ENCODE data around the gene KMT5B.

- TF ChIP-seq ZNF292 (tag by site-specific recombination; IDR thresholded peaks at IDR 0.05; ENCODE audit: borderline replicate concordance, low read depth) (no peak), TCF7L2 (IDR thresholded peaks at IDR 0.05; ENCODE audit: borderline replicate concordance, low read depth, low read length) (no peak), CTCF (tag by site-specific recombination; IDR thresholded peaks at IDR 0.05) (no peak), ZNF660 (tag by site-specific recombination; IDR thresholded peaks at IDR 0.05) (no peak), PBX3 (CRISPR knock-in tag; IDR thresholded peaks at IDR 0.05) (no peak), MEIS1 (CRISPR knock-in tag; IDR thresholded peaks at IDR 0.05; ENCODE audit: borderline replicate concordance) (no peak), ZNF19 (tag by site-specific recombination; IDR thresholded peaks at IDR 0.05; ENCODE audit: low read depth) (no peak), YY1 (tag by site-specific recombination; IDR thresholded peaks at IDR 0.05) (no peak), ZNF423 (tag by site-specific recombination; IDR thresholded peaks at IDR 0.05) (no peak)
- TF ChIP-seq, protein P1, sequence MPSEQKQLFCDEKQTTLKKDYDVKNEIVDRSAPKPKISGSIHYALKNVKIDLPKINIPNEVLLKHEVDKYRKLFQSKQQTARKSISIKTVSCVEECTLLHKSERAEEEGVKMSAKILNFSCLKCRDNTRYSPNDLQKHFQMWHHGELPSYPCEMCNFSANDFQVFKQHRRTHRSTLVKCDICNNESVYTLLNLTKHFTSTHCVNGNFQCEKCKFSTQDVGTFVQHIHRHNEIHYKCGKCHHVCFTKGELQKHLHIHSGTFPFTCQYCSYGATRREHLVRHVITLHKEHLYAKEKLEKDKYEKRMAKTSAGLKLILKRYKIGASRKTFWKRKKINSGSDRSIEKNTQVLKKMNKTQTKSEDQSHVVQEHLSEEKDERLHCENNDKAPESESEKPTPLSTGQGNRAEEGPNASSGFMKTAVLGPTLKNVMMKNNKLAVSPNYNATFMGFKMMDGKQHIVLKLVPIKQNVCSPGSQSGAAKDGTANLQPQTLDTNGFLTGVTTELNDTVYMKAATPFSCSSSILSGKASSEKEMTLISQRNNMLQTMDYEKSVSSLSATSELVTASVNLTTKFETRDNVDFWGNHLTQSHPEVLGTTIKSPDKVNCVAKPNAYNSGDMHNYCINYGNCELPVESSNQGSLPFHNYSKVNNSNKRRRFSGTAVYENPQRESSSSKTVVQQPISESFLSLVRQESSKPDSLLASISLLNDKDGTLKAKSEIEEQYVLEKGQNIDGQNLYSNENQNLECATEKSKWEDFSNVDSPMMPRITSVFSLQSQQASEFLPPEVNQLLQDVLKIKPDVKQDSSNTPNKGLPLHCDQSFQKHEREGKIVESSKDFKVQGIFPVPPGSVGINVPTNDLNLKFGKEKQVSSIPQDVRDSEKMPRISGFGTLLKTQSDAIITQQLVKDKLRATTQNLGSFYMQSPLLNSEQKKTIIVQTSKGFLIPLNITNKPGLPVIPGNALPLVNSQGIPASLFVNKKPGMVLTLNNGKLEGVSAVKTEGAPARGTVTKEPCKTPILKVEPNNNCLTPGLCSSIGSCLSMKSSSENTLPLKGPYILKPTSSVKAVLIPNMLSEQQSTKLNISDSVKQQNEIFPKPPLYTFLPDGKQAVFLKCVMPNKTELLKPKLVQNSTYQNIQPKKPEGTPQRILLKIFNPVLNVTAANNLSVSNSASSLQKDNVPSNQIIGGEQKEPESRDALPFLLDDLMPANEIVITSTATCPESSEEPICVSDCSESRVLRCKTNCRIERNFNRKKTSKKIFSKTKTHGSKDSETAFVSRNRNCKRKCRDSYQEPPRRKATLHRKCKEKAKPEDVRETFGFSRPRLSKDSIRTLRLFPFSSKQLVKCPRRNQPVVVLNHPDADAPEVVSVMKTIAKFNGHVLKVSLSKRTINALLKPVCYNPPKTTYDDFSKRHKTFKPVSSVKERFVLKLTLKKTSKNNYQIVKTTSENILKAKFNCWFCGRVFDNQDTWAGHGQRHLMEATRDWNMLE (tag by site-specific recombination; conservative IDR thresholded peaks at IDR 0.05; ENCODE audit: low read depth) = no peak
Observed at GRCh38 chr11:68116974-68117373, 96.1 kb downstream of the KMT5B start.

Data from HEK293 (cell line).